Cardiac fibroblast (primary cell): ENCODE data around the gene RUFY3.

Experiments used
- DNase-seq, 2 donors: peaks; one replicate each; pipeline versions ENCODE4 v3.0.0 to v3.0.0-alpha.2; 2010; ENCODE audit warnings: low read depth in 2 of 2
- H3K4me3 ChIP-seq, 2 donors: replicated peaks in 1 of 2; 1 replicate in 1 of 2; 2 replicates in 1 of 2; pipeline ENCODE4 v1.5.1; 2011; ENCODE audit warnings: low read depth in 2 of 2, low read length in 2 of 2, mild to moderate bottlenecking in 2 of 2, moderate library complexity in 1 of 2
- CTCF ChIP-seq: IDR thresholded peaks from one replicate; pipeline ENCODE4 v1.5.1; 2011; ENCODE audit warnings: low read depth, mild to moderate bottlenecking, low read length, inconsistent platforms

The RUFY3 gene

GRCh38 chr4:70713453-70714078 lies 8.2 kb upstream of the RUFY3 start:
- no peak for TF ChIP-seq CTCF
- no peak for DNase-seq
- no peak overlapping the region for H3K4me3 ChIP-seq

GRCh38 chr4:70714079-70714887 lies 7.5 kb upstream of the RUFY3 start:
- TF ChIP-seq CTCF = no peak
- H3K4me3 ChIP-seq = no peak overlapping the region
- DNase-seq = peak in 1 of 2 donors; percentile 11

- DNase-seq = peak in 1 of 2 donors; percentile 38
- H3K4me3 ChIP-seq = no peak overlapping the region
- TF ChIP-seq CTCF = no peak
These were observed 6.7 kb upstream of the RUFY3 start for GRCh38 chr4:70715097-70715496.

- H3K4me3 ChIP-seq = no peak overlapping the region
- TF ChIP-seq CTCF = no peak
- DNase-seq = no peak
These were observed 2.8 kb upstream of the RUFY3 start for GRCh38 chr4:70718811-70719604.

GRCh38 chr4:70722199-70722791 lies 531 bp downstream of the RUFY3 start:
- DNase-seq = peak; percentile 72 to 81
- no peak for TF ChIP-seq CTCF
- H3K4me3 ChIP-seq = peak overlapping the region; percentile 49 to 64

- no peak for TF ChIP-seq CTCF
- no peak for DNase-seq
- no peak overlapping the region for H3K4me3 ChIP-seq
These were observed 2.7 kb downstream of the RUFY3 start for GRCh38 chr4:70724463-70724862.
